GM18873 (cell line): ENCODE results near the gene HEMK1.

ENCODE experiments used
- ATAC-seq: cut with Tn5 transposase; IDR thresholded peaks from one replicate; pipeline ENCODE4 v1.9.1; 2021; ENCODE audit warnings: mild to moderate bottlenecking, moderate library complexity, moderate number of reproducible peaks; ENCODE audit not compliant: unreplicated experiment, low FRiP score

The HEMK1 gene

GRCh38 chr3:50611464-50612233, 42.3 kb downstream of the HEMK1 start, which contains the start of gene CISH:
CISH (minus strand) TSS chr3:50611774; CDS start chr3:50611650, 124 bp downstream.
- ATAC-seq: peak; percentile 61

DNA sequence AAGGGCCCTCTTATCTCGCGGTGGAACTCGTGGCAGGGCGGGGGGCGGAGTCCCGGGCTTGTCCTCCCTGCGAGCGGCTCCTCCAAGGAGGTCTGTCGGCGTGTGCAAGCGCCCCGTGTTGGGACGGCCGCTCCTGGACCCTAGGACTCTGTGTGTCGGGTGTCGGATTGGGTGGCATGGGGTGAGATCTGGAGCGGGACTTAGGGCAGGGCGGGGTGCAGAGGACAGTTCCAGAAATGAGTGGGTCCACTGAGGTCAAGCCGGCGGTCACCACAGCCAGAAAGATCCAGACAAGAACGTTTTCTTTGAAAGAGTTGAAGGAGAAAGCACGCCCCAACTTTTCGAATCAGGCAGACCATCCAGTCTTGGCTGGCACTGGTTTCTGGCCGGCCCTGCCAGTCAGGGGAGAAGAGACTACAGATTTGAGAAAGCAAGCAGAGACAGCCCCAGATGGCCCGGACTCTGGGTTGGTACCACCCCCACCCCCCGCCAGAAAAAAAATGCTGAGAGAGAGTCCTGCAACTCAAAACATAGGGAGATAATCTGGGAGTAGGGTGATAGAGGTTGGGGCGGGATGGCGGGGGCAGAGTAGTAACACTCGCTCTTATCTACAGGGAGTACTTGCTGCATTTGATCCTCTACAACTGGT, 43.0 kb downstream of the HEMK1 start:
- ATAC-seq: no peak

DNA sequence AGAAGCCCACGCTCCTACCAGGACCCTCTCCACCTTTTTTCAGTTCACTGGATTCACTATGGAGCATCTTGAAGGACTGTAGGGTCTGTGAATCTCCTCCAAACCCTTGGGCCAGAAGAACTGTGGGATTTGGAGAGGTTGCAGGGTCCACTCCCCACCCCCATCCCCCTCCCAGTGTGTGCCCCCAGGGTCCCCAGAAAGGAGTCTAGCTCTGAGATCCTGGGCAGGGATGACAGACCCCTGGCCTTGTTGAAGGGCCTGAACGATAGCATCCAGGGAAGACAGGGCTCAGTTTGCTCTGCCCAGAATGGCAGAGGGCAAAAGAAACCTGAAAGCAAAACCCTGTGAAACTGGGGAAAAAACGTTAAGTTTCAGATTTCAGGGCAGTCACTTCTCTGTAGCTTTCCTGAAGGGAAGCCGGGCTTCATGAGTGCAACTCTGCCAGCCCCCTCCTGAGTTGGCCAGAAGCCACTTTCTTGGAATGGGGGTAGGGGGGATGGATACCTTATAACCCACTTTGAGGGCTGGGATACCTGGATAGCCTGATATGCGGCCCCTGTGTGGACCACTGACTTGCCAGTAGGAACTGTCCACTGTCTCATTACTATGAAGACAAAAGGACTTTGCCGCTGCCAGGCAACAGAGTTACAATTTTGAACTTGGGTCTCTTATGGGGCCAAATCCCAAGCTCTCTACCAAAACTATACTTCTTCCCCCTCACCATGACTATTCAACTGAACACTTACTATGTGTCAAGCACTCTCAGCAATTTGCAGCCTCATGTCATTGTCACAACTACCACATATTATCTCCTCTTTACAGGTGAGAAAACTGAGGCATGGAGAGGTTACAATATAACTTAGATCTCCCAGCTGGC, 43.9 kb downstream of the HEMK1 start:
- no peak for ATAC-seq

DNA sequence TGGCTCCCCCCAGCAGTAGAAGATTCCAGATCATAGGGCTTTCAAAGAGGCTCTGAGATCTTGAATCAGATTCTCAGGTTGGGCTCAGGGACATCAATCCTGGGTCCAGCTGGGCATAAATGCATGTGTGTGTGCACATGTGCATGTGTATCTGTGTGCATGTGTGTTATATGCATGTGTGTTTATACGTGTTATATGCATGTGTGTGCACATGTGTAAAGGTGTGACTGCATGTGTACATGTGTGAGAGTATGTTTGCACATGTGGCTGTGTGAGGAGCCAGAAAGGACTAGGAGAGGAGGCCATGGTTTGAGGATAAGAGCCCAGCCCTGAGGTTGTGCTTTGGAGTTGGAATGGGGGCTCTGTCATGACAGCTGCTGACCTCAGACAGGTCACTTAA, 45.9 kb downstream of the HEMK1 start:
- ATAC-seq: no peak

DNA sequence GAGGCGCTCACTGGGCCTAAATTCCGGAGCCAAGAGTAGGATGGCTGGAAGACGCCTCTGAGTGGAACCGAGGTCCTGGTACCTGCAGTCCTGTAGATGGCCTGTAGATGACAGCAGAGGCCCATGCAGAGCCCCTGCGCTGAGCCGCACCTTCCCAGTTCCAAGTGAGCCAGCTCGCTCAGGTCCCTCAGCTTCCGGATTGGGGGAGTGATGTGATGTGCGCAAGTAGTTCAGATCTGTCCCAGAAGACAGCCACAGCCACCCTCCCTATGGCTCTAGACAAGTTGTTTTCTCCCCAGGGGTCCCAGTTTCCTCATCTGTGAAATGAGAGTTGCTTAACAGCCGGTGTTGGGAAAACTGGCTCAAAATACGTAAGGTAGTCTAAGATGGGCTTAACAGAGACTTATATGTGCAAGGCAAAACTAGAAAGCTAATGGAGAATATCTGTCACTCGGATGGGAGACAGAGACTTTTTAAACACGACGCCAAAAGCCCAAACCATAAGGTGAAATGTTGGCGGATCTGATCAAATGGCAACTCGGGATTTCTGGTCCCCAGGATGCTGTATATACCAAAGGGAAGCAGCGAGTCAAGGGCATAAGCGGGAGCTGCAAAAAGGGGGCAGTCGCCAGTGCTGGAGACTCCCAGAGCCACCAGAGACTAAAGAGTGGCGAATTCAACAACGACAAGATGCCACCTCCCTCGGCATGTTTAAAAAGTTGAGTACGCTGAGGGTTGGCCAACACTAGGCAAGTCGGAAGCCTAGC, 46.9 kb downstream of the HEMK1 start:
- no peak for ATAC-seq

DNA sequence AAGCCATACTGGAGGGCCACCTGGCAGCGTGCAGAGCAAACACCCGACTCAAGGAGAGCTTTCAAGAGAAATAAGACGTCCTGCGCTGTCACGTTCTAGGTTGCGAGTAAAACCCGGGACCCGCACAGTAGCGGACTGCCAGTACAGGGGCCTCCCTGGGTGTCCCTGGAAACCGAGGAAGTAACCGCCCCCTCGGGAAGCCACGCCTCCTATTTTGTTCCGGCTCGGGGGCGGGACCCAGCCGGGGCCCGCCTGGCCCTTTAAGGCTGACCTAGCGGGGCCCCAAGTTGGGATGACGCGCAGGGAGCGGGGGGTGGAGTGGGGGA, 47.4 kb downstream of the HEMK1 start:
- ATAC-seq: peak; percentile 57

DNA sequence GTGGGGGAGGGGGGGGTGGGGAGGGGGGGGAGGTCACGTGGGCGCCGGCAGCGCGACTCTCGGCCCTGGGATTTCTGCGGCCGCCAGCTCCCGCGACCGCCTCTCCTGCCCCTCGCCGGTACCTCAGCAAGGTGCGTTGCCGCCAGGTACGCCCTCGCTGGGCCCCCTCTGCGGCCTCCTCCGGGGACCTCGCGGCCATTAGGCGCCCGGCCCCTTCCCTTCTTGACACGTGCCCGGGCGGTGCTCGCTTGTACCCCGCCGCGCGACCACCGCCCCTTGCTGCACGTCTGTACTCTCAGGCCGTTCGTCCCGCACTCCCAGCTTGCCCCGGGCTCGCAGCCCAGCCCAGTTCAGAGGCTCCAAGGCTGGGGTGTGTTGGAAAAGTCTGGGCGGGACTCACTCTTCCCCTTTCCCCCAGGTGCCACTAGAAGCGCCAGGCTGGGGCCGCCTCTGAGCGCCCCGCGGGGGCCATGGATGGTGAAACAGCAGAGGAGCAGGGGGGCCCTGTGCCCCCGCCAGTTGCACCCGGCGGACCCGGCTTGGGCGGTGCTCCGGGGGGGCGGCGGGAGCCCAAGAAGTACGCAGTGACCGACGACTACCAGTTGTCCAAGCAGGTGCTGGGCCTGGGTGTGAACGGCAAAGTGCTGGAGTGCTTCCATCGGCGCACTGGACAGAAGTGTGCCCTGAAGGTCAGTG, 47.9 kb downstream of the HEMK1 start, which contains the start of gene MAPKAPK3:
MAPKAPK3 (plus strand) TSS at position 56 of the 696 bp plus-strand sequence; CDS start at position 471, 415 bp downstream.
- peak; percentile 8 for ATAC-seq

DNA sequence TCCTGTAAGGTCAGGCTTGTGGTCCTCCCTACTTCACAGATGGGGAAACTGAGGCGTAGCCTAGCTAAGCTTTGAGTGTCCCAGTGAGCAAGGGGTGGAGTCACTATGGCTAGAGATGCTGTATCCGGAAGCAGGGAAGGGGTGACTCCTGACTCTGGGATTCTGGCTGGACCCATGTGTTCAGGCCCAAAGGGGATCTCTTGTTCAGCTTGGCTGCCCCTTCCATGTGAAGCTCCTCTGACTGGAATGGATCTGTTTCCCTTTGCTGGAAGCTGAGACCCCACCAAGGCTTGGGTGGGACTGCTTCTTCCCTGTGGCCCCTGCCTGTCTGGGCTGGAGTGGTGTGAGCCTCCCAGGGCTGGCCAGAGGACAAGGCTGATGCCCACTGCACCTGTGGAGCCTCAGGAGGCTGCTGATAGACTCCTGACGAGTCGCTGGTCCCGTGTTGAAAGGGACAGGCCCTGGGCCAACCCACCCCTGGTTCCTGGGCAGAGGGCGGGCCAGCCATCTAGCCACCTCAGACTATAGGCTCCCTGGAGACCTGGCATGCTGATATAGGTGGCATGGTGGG, 48.7 kb downstream of the HEMK1 start:
- ATAC-seq: no peak

DNA sequence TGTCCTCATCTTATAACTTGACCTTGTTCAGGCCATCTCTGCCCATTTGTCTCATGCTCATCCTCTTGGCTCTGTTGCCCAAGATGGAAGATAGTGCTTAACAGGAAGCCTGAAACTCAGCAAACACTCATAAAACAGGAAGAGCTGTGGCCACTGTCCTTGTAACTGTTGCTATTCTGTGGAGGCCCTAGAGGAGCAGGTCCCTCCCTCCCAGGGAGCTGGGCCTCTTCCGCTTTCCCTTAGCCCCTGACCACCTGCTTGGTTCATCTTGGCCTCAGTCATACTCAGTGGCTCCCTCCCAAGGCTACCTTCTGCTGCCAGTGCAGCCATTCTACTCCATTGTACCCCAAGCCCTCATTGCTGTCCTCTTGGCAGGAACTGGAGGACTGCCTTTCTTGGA, 51.1 kb downstream of the HEMK1 start:
- ATAC-seq: no peak

- no peak for ATAC-seq
These were observed 51.5 kb downstream of the HEMK1 start for GRCh38 chr3:50620820-50621219.

DNA sequence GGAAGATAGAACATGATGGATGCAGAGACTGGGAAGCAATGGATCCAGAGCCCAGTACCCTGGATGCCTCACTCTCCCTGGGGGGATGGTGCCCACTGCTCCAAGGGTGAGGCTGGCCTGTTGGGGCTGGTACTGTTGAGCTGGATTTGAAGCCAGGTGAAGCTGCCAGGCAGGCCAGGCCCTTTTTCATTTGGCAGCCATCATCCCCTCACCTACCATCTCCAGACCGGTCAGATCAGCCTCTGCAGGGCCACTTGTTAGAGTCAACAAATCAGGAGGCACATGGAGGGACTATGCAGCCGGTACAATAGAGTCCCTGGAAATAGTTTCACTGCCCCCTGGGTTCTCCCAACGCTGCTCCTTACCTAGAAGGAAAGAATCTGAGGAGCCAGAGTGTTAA, 53.6 kb downstream of the HEMK1 start:
- ATAC-seq: no peak

GRCh38 chr3:50623840-50624474, 54.6 kb downstream of the HEMK1 start:
- ATAC-seq: no peak

DNA sequence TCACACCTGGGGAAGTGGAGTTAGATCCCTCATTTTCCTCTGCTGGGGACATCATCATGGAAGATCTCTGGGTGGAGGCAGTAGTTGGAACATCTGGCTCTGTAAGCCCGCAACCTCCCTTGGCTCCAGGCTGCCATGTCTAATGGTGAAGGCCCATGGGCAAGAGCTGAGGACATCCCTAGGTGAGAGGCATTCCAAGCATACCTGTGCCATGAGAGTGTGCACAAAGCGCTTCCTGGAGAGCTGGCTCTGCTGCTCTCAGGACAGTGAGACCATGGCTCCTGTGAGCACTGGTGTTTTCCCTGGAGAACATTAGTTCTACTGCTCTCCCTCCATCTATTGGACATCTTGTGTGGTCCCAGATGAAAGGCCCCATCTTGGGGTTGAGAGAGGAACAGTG, 55.3 kb downstream of the HEMK1 start:
- no peak for ATAC-seq

DNA sequence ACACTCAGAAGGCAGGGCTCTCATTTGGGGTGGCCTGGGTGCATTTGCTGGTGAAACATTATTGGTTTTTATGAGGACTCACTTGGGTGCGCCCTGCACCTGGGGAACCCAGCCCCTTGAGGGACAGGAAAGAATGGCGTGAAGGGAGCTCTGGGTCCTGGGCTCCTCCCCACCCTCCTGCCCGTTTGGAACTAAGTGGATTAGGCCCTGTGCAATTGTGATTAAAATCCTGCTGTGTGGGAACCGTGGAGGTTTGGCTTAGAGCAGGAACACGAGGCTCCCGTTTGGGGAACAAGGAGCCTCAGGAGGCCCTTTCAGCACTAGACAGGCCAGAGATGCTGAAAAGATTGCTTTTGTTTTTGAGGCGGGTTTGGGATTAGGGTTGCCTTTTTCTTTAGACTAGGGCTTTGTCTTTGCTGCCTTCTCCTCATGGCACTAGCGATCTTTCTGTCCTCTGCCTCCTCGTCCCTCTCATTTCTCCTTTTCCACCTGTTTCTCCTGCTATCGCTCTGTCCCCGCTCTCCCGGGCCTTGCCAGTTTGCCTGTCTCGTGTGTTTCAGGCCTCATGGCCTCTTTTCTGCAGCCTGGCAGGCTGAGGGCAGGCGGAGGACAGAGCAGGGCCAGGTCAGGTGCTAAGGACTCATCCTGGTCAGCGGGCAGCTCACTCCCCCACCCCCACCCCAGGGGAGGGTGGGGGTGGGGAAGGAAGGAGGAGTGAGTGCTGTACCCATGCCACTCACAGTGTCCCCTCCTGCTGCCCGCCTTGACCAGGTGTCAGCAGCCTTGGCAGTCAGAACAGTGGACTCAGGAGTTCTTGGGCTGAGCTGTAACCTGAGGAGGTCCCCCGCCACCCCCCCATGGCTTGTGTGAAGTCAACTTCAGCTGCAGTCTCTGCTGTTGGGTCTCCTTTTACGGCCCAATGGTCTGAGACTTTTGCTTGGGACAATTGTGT, 56.2 kb downstream of the HEMK1 start:
- ATAC-seq: no peak

- ATAC-seq: no peak
These were observed 57.1 kb downstream of the HEMK1 start for GRCh38 chr3:50626401-50626800.

DNA sequence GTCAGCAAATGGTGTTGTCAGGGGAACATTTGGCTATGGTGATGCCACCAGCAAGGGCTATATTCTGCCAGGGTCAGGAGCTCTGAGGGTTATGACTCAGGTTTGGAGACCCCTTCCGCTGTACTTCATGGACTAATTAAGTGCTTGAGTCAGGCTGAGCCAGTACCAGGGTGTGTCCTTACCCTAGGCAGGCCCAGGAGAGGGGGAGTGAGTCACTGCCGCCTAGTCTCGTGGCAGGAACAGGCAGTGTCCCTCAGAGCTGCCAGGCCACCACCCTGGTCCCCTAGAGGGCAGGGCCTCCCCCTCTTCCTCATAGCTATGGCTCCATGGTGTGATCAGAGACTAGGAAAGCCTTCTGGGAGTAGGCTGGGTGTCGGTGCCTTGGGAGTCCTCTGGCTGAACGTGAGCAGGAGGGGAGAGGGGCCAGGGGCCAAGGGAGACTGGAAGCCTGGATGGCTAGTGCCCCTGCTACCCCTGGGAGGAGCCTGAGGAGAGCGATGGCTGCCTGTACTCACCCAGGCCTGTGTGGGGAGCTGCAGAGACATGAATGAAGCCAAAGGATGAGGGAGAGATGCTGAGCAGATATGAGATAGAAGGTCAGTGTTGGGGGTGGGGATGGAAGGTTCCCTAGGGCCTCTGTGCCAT, 58.2 kb downstream of the HEMK1 start:
- no peak for ATAC-seq

DNA sequence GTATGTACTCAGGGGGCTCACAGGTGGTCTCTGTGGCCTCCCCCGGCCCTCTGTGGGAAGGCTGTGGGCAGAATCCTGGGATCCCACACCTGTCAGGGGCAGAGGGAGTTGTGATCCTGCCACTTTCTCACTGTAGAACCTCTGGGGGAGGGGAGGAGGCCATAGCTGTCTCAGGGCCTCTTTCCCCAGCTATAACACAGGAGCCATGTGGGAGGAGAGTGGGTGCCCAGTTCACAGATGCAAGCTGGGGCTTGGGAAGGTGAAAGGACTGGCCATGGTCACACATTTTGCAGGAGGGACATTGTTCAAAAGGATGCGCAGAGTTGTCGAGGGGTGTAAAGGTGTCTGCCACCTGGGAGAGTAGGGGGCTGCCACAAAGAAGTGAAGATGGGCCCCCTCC, 59.3 kb downstream of the HEMK1 start:
- ATAC-seq: no peak
